ENCODE data around the gene ARG2. TPM values are rescaled to one million over a fixed set of nuclear protein-coding genes. Genes with fewer than 3 reads are reported as not detected.

The ARG2 gene
- polyA plus RNA-seq, 3 donors, result 0.13 to 0.46 (median 0.33) TPM

- Histone ChIP-seq H3K9ac (ENCODE audit: insufficient read depth, low read length, poor library complexity, severe bottlenecking) (no peak overlapping the region), H3K4me1 (ENCODE audit: control insufficient read depth in 1 of 2, insufficient read depth in 2 of 2, low read length in 2 of 2) (peaks cover 22 to 31% of the 10 kb centered on the region in 2 donors), H3K4me2 (replicated peaks; ENCODE audit: extremely low read depth, low read length, poor library complexity, severe bottlenecking) (peak overlapping the region; percentile 94), H2AFZ (ENCODE audit: insufficient read depth, low read depth, low read length, poor library complexity, severe bottlenecking) (peak overlapping the region; percentile 90), H3K79me2 (ENCODE audit: insufficient read depth, low read length) (peaks cover 59% of the 10 kb centered on the region), H3K4me3 (replicated peaks in 1 of 3; ENCODE audit: low read depth in 2 of 3, low read length in 3 of 3) (peak overlapping the region; percentile 76 to 95 (median 89)), H4K20me1 (ENCODE audit: insufficient read depth, low read length) (peaks cover 56% of the 10 kb centered on the region), H3K27ac (ENCODE audit: low read depth in 1 of 2, low read length in 2 of 2) (peak overlapping the region in 1 of 2 donors; percentile 97), H3K27me3 (ENCODE audit: control insufficient read depth in 2 of 2, insufficient read depth in 2 of 2, low read length in 2 of 2) (no peaks in the 10 kb centered on the region), H3K36me3 (replicated peaks in 1 of 2; ENCODE audit: control insufficient read depth in 1 of 2, insufficient read depth in 2 of 2, low read length in 2 of 2) (peaks cover 4 to 18% of the 10 kb centered on the region in 2 donors), H3K9me3 (replicated peaks in 1 of 2; ENCODE audit: control insufficient read depth in 1 of 2, insufficient read depth in 1 of 2, low read length in 2 of 2) (no peaks in the 10 kb centered on the region)
- no peaks in the 10 kb centered on the region for H3K9me3 Mint-ChIP-seq
- no peak for DNase-seq
- peaks cover 31% of the 10 kb centered on the region for H3K4me1 Mint-ChIP-seq
- H3K36me3 Mint-ChIP-seq, result peaks cover 25 to 41% of the 10 kb centered on the region in 2 donors
- H3K27me3 Mint-ChIP-seq (ENCODE audit: low read depth in 3 of 3), result peaks cover 0 to 2% (median 0%) of the 10 kb centered on the region in 3 donors
- peak overlapping the region in 4 of 7 donors; percentile 90 to 96 (median 94) for H3K27ac Mint-ChIP-seq
- intact Hi-C loops (cut with micrococcal nuclease), result loop anchor here (5.0 to 10.0 kb wide), 3 partner anchors 34 to 71 kb away; partner anchors contain the start of genes ARG2 (in 1 of the 2) and PIGH (in 1 of the 2)
- no peak for TF ChIP-seq CTCF (IDR thresholded peaks at IDR 0.05)
- H3K4me3 Mint-ChIP-seq, result peak overlapping the region; percentile 90 to 91
- WGBS (ENCODE audit: insufficient coverage), result 0% methylated on average over 1 of the region's 5 CpGs
Observed at GRCh38 chr14:67673451-67673850, 53.7 kb downstream of the ARG2 start.

GRCh38 chr14:67674139-67674479 is 54.4 kb downstream of the ARG2 start:
- Histone ChIP-seq H3K4me3 (replicated peaks in 1 of 3; ENCODE audit: low read depth in 2 of 3, low read length in 3 of 3) (peak overlapping the region; percentile 76 to 95 (median 89)), H3K9ac (ENCODE audit: insufficient read depth, low read length, poor library complexity, severe bottlenecking) (peak overlapping the region; percentile 95), H3K36me3 (replicated peaks in 1 of 2; ENCODE audit: control insufficient read depth in 1 of 2, insufficient read depth in 2 of 2, low read length in 2 of 2) (peaks cover 4 to 24% of the 10 kb centered on the region in 2 donors), H3K27me3 (ENCODE audit: control insufficient read depth in 2 of 2, insufficient read depth in 2 of 2, low read length in 2 of 2) (no peaks in the 10 kb centered on the region), H3K4me1 (ENCODE audit: control insufficient read depth in 1 of 2, insufficient read depth in 2 of 2, low read length in 2 of 2) (peaks cover 22 to 31% of the 10 kb centered on the region in 2 donors), H3K9me3 (replicated peaks in 1 of 2; ENCODE audit: control insufficient read depth in 1 of 2, insufficient read depth in 1 of 2, low read length in 2 of 2) (no peaks in the 10 kb centered on the region), H3K27ac (ENCODE audit: low read depth in 1 of 2, low read length in 2 of 2) (peak overlapping the region; percentile 83 to 97), H2AFZ (ENCODE audit: insufficient read depth, low read depth, low read length, poor library complexity, severe bottlenecking) (peak overlapping the region; percentile 90), H3K4me2 (replicated peaks; ENCODE audit: extremely low read depth, low read length, poor library complexity, severe bottlenecking) (peak overlapping the region; percentile 94), H3K79me2 (ENCODE audit: insufficient read depth, low read length) (peaks cover 52% of the 10 kb centered on the region), H4K20me1 (ENCODE audit: insufficient read depth, low read length) (peaks cover 49% of the 10 kb centered on the region)
- Mint-ChIP-seq H3K4me3 (peak overlapping the region; percentile 90 to 91), H3K4me1 (peaks cover 30% of the 10 kb centered on the region), H3K27me3 (ENCODE audit: low read depth in 3 of 3) (peaks cover 0 to 2% (median 0%) of the 10 kb centered on the region in 3 donors), H3K27ac (peak overlapping the region; percentile 86 to 96 (median 93)), H3K9me3 (no peaks in the 10 kb centered on the region), H3K36me3 (peaks cover 31 to 46% of the 10 kb centered on the region in 2 donors)
- 0% methylated on average over 23 of the region's 25 CpGs for WGBS (ENCODE audit: insufficient coverage)
- intact Hi-C loops (cut with micrococcal nuclease), result loop anchor here (5.0 to 10.0 kb wide), 3 partner anchors 33 to 72 kb away; partner anchors contain the start of genes ARG2 (in 1 of the 2) and PIGH (in 1 of the 2)
- peak; percentile 22 to 51 (median 44) for DNase-seq
- peak; percentile 21 for TF ChIP-seq CTCF (IDR thresholded peaks at IDR 0.05)
